ENCODE measurements around the gene KCNT2.

DNA sequence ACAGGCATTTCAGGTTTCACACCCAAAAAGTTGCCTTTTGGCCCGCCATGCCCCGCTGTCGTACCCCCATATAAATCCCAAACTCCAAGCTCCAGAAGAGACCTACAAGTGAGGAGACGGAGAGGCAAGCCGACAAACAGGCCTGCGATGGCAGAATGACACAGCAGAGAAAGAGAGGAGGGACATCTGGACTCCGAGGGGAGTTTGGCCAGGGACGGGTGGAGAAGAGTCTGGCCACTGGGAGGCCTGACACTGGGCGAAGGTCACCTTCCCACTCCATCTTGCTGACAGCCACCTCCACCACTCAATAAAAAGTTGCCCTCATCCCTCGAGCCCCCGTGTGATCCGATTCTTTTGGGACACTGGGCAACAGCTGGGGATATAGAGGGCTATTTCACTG lies 41.8 kb upstream of the KCNT2 start:
- TF ChIP-seq, protein P1, sequence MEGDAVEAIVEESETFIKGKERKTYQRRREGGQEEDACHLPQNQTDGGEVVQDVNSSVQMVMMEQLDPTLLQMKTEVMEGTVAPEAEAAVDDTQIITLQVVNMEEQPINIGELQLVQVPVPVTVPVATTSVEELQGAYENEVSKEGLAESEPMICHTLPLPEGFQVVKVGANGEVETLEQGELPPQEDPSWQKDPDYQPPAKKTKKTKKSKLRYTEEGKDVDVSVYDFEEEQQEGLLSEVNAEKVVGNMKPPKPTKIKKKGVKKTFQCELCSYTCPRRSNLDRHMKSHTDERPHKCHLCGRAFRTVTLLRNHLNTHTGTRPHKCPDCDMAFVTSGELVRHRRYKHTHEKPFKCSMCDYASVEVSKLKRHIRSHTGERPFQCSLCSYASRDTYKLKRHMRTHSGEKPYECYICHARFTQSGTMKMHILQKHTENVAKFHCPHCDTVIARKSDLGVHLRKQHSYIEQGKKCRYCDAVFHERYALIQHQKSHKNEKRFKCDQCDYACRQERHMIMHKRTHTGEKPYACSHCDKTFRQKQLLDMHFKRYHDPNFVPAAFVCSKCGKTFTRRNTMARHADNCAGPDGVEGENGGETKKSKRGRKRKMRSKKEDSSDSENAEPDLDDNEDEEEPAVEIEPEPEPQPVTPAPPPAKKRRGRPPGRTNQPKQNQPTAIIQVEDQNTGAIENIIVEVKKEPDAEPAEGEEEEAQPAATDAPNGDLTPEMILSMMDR (IDR thresholded peaks at IDR 0.05), result no peak
- no peak for TF ChIP-seq EZH2 (IDR thresholded peaks at IDR 0.05)

Data from neural progenitor cell (in vitro differentiated cells).